ENCODE data around the gene ILKAP.

- TF ChIP-seq RAD21 (IDR thresholded peaks at IDR 0.05; ENCODE audit: low read length) (no peak), POLR2A (IDR thresholded peaks at IDR 0.05; ENCODE audit: low read depth, low read length) (no peak), CHD1 (IDR thresholded peaks at IDR 0.05; ENCODE audit: low read depth, low read length) (no peak), RCOR1 (IDR thresholded peaks at IDR 0.05; ENCODE audit: insufficient replicate concordance, low read length) (no peak), CEBPB (IDR thresholded peaks at IDR 0.05; ENCODE audit: low read depth, low read length) (no peak)
- TF ChIP-seq, protein P1, sequence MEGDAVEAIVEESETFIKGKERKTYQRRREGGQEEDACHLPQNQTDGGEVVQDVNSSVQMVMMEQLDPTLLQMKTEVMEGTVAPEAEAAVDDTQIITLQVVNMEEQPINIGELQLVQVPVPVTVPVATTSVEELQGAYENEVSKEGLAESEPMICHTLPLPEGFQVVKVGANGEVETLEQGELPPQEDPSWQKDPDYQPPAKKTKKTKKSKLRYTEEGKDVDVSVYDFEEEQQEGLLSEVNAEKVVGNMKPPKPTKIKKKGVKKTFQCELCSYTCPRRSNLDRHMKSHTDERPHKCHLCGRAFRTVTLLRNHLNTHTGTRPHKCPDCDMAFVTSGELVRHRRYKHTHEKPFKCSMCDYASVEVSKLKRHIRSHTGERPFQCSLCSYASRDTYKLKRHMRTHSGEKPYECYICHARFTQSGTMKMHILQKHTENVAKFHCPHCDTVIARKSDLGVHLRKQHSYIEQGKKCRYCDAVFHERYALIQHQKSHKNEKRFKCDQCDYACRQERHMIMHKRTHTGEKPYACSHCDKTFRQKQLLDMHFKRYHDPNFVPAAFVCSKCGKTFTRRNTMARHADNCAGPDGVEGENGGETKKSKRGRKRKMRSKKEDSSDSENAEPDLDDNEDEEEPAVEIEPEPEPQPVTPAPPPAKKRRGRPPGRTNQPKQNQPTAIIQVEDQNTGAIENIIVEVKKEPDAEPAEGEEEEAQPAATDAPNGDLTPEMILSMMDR (conservative IDR thresholded peaks at IDR 0.05; ENCODE audit: low read depth, low read length): no peak
These were observed 60.1 kb downstream of the ILKAP start for GRCh38 chr2:238143239-238143951.
